ENCODE measurements around the gene BMF.
"Not testable (repeated sequence)": the region's sequence is repeated elsewhere in the genome, so short reads cannot be mapped to it uniquely, and the experiment has no call there.

Gene BMF

GRCh38 chr15:40128766-40129660 lies 20.3 kb upstream of the BMF start:
- DNase-seq (ENCODE audit: low read depth) = no peak

DNA sequence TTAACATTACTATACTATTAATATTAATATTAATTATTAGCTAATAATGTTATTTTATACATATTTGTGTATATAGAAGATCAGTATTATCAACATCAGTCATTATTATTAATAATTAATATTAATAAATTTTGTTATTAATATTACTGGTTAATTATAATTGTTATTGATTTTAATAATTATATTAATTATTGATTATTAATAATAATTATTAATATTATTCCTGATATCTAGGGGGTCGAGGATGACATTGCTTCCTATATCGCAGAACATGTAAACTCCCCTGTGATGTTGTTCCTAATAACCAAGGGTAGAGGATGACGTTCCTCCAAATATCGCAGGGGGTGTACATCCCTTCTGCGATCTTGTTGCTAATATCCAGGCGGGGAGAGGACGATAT lies 17.3 kb upstream of the BMF start:
- DNase-seq (ENCODE audit: low read depth) = no peak

GRCh38 chr15:40124807-40125285 lies 16.2 kb upstream of the BMF start:
- not testable (repeated sequence) for DNase-seq (ENCODE audit: low read depth)

GRCh38 chr15:40124333-40124732 lies 15.7 kb upstream of the BMF start:
- not testable (repeated sequence) for DNase-seq (ENCODE audit: low read depth)

DNA sequence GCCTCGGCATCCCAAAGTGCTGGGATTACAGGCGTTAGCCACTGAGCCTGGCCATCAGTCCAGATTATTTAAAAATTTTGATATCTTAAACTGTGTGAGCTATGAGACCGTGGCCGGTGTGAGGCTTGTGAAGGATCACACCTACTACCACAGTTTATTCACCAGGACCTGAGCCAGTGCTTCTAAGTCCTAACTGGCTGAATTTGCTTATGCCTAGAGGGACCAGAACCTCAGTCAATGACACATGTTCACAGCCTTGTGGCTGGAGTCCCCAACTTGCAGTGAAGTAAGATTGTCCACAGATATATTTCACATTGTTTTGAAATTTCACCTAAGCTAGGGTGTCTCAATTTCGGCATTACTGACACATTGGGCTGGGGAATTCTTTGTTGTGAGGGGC lies 15.2 kb upstream of the BMF start:
- DNase-seq (ENCODE audit: low read depth) = not testable (repeated sequence)

DNA sequence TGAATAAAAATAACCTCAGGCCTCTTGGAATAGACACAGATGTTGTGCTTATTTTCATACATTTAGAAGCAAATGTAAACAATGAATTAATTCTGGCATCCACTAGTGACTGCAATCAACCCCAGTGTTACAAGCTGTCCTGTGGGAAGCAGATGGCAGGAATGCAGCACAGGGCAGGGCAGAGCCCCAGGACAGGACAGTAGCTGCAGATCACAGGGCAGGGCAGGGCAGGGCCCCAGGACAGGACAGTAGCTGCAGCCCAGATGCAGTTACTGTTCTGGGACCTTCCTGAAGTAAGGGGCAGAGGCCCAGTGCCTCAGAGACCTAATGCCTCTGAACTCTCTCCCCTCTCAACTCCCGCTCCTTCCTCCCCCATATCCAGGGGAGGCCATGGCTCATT lies 14.3 kb upstream of the BMF start:
- not testable (repeated sequence) for DNase-seq (ENCODE audit: low read depth)

GRCh38 chr15:40121911-40122638 lies 13.4 kb upstream of the BMF start:
- no peak for DNase-seq (ENCODE audit: low read depth)

DNA sequence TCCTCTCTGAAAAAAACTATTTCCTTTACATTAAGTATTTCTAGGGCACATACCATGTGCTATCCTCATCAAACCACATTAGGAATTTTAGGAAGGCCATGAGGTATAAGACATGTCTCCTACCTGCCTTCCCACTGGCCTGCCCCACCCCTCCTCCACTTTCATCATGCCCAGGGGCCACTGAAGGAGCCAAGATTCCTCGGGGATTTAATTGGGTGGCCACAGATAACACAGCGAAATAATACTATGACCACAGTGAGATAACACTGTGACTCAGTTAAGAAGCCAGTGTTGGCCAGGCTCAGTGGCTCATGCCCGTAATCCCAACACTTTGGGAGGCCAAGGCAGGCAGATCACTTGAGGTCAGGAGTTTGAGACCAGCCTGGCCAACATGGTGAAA lies 9.8 kb upstream of the BMF start:
- no peak for DNase-seq (ENCODE audit: low read depth)

DNA sequence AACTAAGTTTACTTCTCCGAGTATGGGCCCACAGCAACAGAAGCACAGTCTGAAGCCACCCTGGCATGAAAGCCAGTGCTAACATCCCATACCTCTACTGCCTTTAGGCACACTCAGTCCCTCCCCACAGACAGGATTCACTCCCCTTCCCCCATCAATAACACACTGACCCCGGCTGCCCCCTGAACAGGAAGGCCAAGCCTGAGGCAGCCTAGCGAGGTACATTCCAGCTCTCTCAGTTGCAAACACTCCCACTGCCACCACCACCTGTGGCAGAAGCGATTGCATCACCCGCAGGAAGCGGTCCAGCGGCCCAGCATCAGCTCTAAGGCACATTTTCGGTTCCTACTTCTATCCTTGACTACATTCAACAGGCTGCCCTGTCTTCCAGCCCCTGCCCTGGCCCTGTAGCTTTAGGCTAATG lies 7.0 kb upstream of the BMF start:
- peak; percentile 34 for DNase-seq (ENCODE audit: low read depth)

DNA sequence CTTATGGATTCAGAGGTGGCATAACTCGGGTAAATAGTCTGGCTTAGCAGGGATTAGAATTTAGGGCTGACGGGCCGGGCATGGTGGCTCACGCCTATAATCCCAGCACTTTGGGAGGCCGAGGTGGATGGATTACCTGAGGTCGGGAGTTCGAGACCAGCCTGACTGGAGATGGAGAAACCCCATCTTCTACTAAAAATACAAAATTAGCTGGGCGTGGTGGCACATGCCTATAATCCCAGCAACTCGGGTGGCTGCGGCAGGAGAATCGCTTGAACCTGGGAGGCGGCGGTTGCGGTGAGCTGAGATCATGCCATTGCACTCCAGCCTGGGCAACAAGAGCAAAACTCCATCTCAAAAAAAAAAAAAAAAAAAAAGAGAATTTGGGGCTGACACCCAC lies 6.4 kb upstream of the BMF start:
- DNase-seq (ENCODE audit: low read depth) = not testable (repeated sequence)

DNA sequence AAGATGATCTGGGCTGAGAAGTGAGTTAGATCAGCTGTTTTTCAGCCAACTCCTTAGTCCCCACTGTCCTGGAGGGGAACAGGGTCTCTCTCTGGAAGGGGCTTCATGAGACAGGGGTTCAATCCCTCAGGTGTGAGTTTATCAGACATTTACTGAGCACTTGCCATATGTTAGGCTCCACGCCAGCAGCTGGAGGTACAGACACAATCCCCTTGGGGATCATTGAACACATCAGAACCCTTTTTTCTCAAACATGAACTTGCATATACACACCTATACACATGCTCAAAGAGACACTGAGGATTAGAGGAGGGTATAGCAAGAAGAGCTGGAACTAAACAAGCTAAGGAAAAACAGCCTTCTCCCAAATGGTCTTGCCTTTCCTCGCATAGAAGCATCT lies 5.5 kb upstream of the BMF start:
- no peak for DNase-seq (ENCODE audit: low read depth)

DNA sequence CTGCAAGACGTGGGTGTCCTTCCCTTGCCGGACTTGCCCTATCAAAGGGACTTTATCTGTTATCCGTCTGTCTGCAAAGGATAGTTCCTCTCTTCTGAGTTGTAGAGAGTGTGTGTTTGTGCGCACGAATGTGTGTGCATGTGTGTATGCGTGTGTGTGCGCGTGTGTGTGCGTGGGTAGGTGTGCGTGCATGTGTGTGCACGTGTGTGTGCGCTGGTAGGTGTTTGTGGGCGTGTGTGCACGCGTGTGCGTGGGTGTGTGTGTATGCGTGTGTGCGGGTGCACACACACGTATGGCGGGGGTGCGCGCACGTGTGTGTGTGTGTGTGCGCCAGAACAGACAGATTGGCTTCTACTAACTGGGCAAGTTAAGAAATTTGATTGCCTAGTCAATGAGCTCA lies 4.1 kb upstream of the BMF start:
- no peak for DNase-seq (ENCODE audit: low read depth)

DNA sequence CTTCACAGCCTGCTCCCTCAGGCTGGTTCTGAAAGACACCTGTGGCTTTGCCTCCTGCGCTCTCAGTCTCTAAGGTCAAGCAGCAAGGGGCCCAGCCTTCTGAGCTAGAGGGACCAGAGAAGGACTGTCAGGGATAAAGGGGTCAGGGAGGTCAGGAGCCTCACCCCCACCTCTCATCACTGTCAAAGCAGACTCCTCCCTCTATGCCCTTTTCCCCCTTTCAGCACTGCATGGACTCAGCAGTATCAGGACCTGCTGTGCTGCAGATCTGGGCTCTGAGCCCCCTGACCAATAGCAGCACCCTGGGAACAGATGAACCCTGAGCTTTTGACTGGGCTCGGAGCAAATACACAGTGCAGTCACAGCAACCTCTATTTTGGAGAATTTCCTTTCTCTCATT lies 3.2 kb upstream of the BMF start:
- no peak for DNase-seq (ENCODE audit: low read depth)

- no peak for DNase-seq (ENCODE audit: low read depth)
Measured at GRCh38 chr15:40110866-40111550, 2.3 kb upstream of the BMF start.

GRCh38 chr15:40108061-40108854 lies 421 bp downstream of the BMF start:
- DNase-seq (ENCODE audit: low read depth) = peak; percentile 19

DNA sequence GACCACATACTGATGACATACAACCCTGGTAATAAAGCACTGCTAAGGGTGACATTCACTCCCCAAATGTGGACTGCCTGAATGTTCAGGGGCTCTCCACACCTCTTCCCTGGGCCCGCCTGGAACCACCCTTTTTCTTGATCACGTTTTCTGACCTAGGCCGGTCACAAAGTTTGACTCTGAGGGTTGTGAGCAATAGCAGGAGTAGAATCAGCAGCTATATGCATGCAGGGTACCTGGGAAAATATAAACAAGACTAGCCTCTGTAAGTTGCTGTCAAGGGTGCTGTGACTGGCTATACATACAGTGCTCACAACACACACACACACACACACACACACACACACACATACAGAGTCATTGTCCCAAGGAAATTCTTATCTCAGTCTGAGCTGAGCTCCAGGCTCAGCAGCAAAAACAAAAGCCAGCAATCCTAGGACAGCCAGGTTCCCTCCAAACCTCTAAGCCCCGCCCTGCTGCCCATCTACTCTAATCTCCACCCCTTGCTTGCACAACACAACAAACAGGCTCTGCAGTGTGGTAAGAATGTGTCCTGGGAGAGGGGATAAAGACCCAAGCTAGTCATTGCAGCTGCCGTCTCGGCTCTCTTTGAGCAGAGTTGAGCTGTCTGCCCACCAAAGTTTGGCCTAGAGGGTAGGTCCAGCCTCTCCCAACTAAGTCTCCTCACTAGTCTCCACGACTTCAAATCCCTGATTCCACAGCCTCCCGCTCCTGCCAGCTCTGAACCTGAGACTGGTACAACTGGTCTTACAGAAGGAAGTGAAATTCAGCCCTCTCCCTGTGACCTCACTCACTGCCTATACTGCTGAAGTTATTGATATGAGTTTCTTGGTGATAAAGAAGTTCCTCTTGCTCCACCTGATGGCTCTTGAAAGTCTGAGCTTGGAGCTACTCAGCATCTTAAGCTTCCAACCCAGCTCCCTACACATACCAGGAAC lies 2.2 kb downstream of the BMF start:
- no peak for DNase-seq (ENCODE audit: low read depth)

DNA sequence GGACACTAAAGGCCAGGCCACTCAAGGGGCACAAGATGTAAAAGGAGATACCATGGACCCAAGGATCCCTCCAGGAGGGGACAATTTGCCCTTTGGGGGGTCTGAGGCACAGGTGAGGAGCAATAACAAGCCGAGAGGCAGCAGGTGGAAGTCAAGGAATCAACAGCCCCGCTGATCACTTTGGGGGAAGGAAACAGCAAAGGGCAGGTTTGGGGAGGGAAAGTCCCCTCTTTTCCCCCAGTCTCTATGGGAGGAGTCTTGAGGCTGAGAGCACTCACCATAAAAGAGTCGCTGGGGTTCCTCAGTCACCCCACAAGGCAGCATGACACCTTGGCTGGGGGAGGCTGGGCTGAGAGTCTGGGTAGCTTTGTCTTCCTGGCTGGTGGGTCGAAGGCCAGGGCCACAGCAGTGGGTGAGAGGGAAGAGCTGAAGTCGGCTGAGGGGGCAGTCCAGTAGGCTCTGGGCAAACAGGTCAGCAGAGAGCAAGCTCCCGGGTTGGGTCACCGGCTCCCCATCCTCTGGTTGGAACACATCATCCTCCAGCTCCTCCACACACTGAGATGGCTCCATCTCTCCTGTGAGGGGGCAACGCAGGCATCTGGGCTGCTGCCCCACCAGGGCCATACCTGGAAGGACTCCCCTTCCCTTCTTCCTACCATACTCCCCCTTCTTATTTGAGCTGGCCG lies 3.0 kb downstream of the BMF start:
- DNase-seq (ENCODE audit: low read depth) = peak; percentile 23

DNA sequence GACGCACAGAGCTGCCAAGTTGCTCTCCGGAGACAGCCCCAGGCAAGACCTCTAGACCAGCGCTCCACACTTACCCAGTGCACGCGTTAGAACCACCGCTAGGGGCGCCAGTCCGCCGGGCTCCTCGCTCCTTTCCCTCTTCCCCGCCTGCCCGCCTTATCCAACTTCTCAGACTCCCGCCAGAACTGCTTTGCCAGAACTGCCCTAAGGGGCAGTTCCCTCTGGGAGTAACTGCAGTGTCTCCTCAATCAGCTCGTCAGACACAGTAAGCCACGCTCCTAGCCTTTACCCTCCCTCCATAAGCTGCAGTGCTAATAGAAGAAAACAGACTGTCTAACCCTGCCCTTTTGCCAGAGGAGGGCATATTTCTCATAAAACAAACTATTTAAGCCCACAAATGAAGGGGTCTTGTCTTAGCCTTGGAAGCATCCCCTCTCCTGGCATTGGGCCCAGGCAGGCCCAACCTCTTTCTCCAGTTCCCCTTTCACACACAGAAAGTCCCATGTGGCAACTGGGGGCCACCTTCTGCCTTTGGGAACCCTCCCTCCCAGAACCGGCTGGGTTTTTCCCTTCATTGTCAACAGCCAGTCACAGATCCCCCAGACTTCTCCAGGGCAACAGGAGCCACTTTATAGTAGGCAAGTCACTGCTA lies 3.7 kb downstream of the BMF start:
- peak; percentile 80 for DNase-seq (ENCODE audit: low read depth)

DNA sequence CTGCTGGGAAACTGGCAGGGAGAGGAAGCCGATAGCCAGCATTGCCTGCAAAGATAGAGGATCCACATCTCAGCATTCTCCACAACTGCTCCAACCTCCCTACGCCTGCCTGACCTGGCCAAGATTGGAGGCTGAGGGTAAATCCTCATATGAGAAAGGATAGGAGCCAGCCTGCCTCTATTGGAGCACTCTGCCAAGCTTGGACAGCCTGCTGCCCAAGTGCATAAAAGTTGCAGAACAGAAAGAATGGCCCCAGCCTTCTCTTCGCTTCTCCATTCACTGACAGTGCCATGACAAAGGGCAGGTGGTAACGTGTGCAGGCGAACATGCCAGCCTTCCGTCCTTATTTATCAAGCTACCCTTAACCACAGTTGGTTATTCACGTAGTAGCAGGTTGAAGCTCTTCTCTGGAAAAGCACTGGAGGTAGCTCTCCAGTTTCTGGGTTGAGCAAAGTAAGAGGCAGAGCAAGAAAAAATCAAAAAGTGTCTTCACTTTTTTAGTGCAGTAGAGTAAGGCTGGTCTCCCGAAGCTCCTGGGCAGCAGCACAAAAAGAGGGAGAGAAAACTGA lies 4.3 kb downstream of the BMF start:
- no peak for DNase-seq (ENCODE audit: low read depth)

Data from activated T-cell treated with anti-CD3 and anti-CD28 coated beads for 48 hours (primary cell).